Measurements from ENCODE around the gene SEC11A.
"Not testable (repeated sequence)": the region's sequence is repeated elsewhere in the genome, so short reads cannot be mapped to it uniquely, and the experiment has no call there.

SEC11A gene

DNA sequence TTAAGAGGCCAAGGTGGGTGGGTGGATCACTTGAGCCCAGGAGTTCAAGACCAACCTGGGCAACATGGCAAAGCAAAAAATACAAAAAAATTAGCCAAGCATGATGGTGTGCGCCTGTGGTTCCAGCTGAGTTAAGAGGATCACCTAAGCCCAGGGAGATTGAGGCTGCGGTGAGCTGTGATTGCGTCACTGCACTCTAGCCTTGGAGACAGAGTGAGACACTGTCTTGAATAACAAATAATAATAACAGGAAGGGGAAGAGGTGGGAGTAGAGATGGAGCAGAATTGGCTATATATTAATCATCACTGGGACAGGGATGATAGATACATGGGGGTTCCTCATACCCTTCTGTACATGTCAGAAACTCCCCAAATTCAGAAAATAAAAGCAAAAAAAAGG, 34.1 kb downstream of the SEC11A start:
- DNase-seq (ENCODE audit: low read depth), result peak; percentile 6

DNA sequence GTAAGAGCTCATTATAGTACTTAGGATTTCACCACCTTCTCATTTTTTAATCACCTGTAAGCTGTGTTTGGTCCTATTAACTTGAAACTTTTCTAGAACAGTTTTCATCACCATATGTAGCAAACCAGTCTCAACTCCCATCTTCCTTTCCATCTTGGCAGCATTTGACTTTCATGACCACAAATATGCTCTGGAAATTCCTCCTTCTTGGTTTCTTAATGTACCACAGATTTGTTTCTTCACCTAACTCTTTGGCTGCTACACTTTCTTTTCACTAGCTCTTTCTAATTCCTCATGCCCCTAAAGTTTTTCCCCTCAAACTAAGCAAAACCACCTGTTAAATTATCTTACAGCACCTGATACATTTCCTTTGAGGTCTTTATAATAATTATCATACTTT, 44.7 kb downstream of the SEC11A start:
- peak; percentile 86 for DNase-seq (ENCODE audit: low read depth)

DNA sequence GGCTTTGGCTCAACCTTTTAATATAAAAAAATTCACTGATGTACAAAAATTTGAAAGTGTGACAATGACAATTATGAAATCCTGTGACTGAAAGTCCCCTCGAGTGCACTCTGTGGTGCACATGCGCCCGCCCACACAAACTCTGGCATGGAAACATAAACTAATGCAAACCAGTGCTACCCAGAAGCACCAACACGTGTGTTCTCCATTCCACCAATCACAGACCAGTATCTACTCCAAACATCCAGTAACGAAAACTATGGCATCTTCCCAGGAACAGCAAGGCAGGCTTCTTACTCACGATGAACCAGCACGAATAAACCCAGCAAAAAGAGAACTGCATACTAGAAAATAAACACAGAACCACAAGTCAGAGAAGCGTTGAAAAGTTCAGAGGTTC, 46.2 kb downstream of the SEC11A start:
- DNase-seq (ENCODE audit: low read depth), result peak; percentile 96

DNA sequence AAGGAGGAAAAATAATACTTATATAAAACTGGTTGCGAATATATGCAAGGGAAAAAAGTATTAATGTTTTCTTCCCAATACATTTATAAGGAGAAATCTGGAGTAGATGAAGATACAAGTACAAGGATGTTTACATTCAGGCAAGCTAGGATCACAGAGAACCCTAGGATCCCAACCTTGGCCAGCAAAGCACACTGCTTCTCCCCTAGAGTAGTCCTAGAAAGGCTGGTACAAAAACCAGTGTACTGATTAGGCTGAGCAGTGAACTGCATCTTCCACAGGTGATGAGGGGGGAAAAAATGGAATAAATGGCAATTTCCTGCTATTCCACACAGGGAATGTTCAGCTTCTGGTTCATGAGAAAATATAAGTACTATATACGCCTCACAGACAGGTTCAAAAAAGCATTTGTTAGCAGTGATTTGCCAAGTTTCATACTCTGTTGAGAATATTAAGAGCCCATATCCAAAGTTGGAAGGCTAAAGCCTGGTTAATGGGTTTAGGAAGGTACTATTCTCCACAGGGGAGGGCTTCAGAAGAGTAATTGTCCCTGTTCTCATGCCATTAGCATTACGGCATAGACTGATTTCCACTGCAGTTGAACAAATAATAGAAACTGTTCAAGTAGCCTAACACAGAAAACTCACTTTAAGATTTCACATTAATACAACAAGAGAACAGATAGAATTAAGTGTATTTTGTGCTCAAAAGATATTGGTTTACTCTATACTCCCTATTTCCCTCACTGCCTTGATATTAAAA, 47.5 kb downstream of the SEC11A start:
- DNase-seq (ENCODE audit: low read depth), result no peak

DNA sequence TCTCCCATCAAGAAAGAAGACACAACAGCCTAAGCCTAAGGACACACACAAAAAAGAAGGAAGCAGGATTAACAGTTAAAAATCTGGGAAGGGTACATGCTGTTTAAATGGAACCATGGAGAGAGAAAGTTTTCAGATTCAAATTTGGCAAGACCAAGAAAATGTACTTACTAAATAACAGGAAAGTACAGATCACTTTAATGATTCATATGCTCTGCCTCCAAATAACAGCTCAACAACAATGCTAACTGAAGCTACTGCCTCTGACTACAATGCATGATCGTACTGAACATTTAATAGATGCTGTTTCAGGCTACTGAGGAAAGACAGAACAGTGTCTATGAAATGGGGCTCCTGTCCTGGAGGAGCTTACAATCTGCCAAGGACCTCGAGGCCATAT, 49.6 kb downstream of the SEC11A start:
- DNase-seq (ENCODE audit: low read depth), result peak; percentile 8

DNA sequence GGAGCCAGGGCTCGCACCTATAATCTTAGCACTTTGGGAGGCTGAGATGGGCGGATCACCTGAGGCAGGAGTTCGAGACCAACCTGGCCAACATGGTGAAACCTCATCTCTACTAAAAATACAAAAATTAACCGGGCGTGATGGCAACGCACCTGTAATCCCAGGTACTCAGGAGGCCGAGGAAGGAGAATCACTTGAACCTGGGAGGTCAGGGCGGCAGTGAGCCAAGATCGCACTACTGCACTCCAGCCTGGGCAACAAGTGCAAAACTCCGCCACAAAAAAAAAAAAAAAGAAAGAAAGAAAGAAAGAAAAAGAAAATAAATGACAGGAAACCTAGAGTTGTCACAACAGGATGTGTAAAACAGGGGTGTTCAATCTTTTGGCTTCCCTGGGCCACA, 54.9 kb downstream of the SEC11A start:
- DNase-seq (ENCODE audit: low read depth), result no peak

DNA sequence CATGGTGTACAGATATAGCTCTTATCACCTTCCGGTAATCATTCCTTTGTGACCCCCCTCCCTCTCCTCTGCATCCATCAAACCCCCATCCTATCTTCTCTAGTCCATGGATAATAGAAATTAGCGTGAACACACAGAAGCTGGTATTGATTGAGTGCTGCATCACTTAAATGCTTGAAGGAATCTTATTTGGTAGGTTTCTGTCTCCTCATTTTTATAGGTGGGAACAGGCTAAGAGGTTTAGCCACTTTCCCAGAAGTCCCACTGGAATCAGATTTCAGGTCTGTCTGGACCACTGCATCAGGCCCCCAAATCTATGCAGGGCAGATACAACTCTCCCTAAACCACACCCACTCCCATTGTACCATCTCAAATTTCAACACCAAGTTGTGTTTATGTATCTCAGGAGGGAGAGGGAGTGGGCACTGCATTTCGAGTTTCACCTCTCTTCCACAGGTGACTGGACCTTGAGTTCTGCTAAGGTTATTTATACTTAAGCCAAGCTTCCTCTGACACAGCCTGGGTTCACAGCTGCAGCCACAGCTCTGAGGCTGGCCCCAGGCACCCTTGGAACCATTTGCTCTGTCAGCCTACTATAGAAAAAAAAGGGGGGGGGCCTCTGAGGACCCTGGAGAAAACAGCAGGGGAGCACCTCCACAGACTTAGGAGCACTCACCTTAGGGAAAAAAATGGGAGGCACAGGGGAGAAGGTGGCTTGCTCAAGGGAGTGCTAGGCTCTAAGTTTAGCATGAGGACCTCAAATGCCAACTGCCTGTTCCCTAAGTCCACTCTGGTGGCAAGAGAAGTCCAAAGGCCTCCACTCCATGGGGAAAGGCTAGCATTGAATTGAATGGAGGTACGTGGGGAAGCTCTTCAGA, 55.8 kb downstream of the SEC11A start:
- DNase-seq (ENCODE audit: low read depth), result no peak

DNA sequence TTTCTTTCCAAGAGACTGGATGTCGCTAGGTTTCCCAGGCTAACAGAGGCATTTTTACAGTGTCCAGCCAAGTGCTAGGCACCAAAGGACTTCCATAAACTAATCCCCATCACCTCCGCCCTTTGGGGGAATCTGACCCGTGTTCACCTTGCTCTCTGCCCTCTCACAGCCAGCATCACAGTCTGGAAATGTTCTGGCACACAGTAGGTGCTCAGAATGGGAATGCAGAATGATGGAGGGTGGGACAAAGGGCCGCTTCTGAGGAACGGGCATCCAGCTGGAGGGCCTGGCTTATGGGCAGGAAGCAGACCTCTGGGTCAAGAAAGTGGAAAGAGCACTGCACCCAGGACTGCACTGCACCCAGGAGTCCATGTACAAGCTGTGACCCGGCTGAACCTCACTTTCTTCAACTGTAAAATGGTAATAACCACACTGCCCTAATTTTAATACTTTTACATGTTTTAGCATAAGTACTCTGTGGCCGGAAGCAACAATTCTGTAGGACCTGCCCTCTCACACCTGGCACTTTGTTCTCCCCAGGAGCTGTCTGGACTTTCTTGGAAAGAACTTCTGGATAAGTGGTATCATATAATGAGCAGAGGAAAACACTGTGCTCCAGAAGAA, 57.0 kb downstream of the SEC11A start:
- no peak for DNase-seq (ENCODE audit: low read depth)

DNA sequence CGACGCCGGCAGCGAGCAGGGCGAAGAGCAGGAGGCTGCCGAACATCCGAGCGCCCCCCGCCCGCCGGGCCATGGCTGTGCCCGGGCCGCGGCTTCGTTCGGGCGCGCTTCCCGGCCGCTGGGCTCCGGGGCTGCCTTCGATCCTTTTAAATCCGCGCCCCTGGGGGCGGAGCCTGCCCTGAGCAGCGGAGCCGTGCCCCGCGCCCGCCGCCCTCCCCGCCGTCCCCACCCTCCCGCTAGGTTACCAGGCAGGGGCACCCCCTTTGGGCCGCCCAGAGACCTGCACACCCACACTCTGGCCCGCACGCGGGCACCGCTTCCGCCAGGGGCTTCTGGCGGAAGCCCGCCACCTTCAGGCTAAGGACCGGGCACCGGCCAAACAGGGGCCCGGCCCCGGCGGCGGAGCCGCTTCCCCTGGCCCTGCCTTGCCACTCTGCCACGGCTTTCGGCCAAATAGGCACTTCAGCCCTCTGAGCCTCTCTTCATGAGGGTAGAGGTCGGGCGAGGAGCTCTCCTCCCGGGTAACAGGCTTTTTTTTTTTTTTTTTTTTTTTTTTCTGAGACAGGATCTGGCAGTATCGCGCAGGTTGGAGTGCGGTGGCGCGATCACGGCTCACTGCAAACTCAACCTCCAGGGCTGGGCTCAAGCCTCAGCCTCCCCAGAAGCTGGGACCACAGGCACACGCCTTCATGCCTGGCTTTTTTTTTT, 57.7 kb downstream of the SEC11A start, which contains the start of gene NMB:
Gene NMB (minus strand): TSS at position 120 of the 708 bp plus-strand sequence. CDS start 47 bp downstream, at position 73.
- DNase-seq (ENCODE audit: low read depth), result peak; percentile 72

DNA sequence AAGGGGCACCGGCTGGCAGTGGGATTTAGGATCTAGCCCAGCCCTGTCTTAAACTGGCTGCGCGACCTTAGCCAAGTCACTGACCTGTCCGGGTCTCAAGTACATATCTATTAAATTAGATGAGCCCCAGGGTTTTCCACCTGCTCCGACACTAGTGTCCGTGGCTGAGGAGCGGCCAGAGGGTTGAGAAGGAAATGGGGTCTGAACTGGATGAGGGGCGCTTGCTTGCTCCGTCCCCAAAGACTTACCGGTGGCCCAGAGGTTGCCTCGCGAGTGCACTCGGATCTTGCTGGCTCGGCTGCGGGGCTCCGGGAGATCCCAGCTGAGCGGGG, 58.2 kb downstream of the SEC11A start:
- no peak for DNase-seq (ENCODE audit: low read depth)

DNA sequence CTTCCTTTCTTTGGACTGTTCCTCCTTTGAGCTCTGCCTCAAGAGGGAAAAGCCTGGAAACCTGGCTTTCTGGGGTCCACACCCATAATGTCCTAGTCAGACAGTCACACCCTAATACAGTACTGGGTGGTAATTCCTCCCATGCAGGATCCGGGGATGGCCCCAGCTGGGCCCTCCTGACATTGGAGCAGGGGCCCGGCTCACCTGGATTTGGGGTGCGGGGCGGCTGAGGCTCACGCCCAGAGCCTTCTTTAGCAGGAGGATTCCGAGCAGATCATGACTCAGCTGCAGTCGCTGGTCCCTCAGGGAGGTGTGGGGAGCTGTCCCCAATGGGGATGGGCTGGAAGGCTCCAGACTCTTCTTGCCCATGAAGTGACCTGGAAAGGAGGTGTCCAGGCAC, 59.0 kb downstream of the SEC11A start:
- no peak for DNase-seq (ENCODE audit: low read depth)

DNA sequence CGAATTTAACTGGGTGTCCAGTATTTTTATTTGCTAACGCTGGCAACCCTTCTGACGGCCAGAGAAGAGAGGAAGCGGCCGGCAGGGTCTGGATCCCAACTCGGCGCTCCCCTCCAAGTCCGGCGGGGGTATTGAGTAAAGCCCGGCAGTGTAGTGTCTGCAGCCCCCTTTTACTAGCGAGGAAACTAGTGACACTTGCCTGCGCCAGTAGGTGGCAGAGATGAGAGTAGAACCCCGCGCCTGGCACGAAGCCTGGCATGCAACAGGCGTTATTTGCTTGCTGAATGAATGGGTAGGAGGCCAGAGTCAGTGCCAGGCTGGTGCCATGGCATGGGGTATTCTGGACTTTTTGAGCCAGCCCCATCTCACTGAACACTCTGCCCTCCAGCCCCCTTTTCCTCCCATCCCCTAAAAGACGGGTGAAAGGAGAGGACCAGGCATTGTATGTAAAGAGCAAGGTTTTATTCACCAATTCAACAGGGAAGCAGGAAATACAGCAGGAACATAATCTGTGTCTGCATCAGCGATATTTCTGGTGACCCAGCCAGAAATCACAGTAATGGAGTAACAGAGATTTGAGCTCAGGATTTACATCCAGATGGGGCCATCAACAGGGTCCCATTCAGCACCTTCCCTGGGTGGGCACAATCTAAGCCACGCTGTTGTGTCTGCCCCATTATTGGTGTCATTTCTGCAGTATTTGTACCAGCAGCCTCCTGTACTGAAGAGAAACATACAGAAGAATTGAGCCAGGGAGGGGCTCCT, 61.1 kb downstream of the SEC11A start:
- peak; percentile 80 for DNase-seq (ENCODE audit: low read depth)

DNA sequence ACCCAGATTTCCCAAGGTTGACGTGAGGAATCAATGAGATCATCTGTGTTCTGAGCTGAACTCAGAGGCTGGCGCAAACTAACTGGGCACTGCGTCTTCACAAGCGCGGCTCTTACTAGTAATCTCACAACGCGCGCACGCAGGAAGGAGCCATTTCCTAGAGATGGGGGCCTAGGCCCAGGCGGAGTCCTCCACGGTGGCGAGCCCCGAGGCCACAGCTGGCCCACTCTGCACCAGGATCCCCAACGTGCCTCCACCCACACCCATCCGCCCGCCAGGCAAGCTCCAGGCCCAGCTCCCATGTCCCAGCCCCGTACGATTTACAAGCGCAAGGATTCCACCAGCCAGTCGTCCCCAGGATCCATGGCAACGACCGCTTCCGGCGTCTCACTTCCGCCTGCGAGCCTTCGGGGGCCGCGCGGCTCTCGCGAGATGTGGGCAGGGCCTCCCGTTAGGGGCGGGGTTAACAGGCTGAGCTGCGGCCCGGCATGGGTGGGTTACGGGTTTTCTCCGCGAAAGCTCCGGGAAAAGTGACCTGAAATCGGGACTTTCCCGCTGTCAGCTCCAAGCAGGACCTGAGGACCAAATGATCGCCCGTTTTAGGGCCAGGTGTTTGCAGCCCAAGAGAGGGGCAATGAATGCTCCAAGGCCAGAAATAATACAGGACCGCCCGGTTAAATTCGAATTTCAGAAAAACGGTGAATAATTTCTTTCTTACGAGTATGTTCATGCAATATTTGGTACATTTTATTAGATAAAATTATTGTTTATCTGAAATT, 61.8 kb downstream of the SEC11A start, which contains the start of gene WDR73:
Gene WDR73 (minus strand): TSS at position 374 of the 779 bp plus-strand sequence. CDS start 9 bp downstream, at position 365.
- DNase-seq (ENCODE audit: low read depth), result peak; percentile 92

DNA sequence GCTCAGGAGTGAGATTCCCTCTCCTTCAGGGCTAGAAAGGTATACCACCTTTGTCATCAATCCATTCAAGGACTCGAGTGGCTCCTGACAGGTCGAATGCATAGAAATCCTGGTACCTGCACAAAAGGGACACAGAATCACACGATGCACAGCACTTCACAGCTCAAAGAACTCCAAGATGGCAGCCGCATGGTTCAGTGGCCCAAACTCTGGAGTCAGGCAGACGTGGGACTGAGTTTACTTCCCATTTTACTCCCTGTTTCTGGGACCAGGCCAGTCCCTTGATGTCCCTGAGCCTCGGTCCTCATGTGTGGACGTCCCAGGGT, 62.4 kb downstream of the SEC11A start:
- DNase-seq (ENCODE audit: low read depth), result no peak

DNA sequence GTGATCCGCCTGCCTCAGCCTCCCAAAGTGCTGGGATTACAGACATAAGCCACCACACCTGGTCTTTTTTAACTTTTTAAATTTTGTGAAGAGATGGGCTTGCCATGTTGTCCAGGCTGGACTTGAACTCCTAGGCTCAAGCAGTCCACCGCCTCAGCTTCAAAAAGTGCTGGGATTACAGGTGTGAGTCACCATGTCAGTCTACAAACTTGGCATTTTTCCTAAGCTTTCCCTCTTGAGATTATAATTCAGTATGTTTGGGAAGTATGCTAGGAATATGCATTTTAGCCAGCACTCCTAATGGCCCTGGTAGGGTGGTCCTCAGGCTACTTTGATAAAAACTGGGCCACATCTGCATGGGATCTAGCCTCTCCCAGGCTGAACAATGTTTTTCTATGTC, 66.2 kb downstream of the SEC11A start:
- DNase-seq (ENCODE audit: low read depth), result no peak

DNA sequence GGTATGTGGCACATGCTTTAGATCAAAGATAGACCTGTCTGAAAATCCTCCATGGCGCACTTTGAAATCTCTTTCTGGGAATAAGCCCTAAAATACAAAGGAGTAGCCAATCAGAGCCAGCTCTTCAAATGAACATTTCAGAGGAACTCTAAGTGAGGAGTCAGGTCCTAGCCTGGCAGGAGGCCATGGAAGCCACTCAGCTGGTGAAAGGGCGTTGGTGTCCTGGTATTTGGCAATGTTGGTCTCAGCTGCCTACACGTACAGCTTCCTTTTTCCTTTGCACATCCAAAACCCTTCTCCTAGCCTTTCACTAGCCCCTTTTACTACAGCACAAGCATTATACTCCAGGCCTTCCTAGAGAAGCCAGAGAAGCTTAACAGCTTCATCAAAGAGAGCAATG, 67.4 kb downstream of the SEC11A start:
- peak; percentile 53 for DNase-seq (ENCODE audit: low read depth)

DNA sequence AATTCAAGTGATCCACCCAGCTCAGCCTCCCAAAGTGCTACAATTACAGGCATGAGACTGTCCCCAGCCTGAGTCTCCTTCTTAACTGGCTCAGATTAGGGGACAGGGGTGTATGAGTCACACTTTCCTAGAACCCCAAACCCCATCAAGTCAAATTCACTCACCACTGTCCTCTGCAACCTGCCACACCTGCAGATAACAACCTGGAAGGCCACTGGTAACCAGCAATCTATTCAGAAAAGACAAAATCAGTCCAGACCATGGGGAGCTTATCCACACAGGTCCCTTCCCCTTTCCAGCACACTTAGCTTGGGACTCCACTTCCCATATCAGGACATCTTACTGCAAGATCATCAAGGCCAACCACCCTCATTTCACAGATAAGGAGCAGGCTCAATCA, 68.2 kb downstream of the SEC11A start:
- DNase-seq (ENCODE audit: low read depth), result no peak

DNA sequence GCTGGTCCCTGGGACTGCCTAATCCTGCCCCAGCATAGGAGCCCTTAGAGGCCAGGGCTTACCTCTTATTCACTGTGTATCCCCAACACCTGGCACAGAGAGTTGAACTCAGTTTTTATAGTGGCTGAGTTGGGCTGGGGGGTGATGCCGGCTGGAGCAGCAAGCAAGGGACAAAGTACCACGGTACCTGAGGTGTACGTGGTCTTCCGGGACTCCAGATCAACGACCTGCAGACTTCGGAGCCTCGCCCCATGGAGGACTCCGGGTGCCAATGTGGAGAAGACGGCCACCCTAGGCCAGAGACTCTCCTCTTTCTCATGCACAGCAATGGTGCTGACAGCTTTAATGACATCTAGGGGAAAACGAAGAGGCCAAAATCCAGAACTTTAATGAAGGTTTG, 69.9 kb downstream of the SEC11A start:
- no peak for DNase-seq (ENCODE audit: low read depth)

DNA sequence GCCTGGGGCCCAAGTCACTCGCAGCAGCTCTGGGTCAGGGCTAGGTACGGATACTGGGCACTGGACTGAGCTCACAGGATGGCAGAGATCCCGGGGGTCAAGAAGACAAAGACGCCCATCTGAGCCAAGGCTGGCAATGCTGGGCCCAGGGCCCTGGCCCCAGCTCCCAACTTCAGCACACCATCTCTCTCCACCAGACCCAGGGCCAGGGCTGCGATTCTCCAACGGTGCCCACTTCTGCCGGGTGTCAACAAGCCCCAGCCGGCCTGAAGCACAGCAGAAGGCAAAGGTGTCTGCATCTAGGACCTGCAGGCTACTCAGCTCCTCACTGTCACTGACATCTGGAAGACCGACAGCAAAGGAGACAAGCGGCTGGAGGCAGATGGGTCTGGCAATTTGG, 70.4 kb downstream of the SEC11A start:
- no peak for DNase-seq (ENCODE audit: low read depth)

DNA sequence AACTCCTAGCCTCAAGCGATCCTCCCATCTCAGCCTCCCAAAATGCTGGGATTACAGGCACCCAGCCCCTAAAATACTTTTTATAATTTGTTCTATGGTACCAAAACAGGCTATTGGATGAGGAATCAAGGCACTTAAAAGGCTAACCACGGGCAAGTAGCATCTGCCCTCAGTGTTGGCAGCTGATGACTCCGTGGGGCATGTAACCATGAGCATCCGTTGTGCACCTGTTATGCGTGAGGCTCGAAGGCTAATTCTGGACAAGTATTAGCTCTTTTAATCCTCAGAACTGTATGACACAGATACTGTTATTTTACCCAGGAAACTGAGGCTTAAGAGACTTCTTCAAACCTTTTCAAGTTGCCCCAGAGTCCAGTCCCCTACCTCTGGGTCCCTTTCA, 72.1 kb downstream of the SEC11A start:
- DNase-seq (ENCODE audit: low read depth), result no peak

DNA sequence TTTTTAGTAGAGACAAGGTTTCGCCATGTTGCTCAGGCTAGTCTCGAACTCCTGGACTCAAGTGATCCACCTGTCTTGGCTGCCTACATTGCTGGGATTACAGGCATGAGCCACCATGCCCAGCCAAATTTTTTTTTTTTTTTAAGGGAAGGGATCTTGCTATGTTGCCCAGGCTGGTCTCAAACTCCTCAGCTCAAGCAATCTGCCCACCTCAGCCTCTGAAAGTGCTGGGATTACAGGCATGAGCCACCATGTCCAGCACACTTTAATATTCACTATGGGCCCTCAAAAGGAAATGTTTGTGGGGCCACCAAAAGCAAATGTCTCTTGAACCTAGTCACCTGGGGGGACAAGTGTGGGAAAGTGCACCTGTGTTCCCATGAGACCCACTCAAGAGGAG, 73.3 kb downstream of the SEC11A start:
- not testable (repeated sequence) for DNase-seq (ENCODE audit: low read depth)
